ENCODE data around the gene VPS51.

GRCh38 chr11:65069217-65069616, 26.8 kb upstream of the VPS51 start:
- no peak for TF ChIP-seq CTCF (IDR thresholded peaks at IDR 0.05)
- no peak for TF ChIP-seq POLR2A (IDR thresholded peaks at IDR 0.05)

Data from esophagus squamous epithelium (tissue), 4 donors.